ENCODE measurements around the gene EXD3.
"Not testable (repeated sequence)": the region's sequence is repeated elsewhere in the genome, so short reads cannot be mapped to it uniquely, and the experiment has no call there.

EXD3 gene

GRCh38 chr9:137452006-137452760, 29.2 kb upstream of the EXD3 start:
- no peak for DNase-seq
- TF ChIP-seq CTCF (IDR thresholded peaks at IDR 0.05; ENCODE audit: low read depth, low read length, missing control alignments), result no peak
- Histone ChIP-seq H3K27ac (no peak overlapping the region), H3K27me3 (replicated peaks) (no peaks in the 10 kb centered on the region), H3K36me3 (replicated peaks) (peaks cover 36% of the 10 kb centered on the region), H3K4me3 (ENCODE audit: low read depth, low read length) (no peak overlapping the region)
- in situ Hi-C loops (cut with HindIII; ENCODE audit: low pct_ligation_motif_present, low sequenced_read_pairs), result no loop called here

DNA sequence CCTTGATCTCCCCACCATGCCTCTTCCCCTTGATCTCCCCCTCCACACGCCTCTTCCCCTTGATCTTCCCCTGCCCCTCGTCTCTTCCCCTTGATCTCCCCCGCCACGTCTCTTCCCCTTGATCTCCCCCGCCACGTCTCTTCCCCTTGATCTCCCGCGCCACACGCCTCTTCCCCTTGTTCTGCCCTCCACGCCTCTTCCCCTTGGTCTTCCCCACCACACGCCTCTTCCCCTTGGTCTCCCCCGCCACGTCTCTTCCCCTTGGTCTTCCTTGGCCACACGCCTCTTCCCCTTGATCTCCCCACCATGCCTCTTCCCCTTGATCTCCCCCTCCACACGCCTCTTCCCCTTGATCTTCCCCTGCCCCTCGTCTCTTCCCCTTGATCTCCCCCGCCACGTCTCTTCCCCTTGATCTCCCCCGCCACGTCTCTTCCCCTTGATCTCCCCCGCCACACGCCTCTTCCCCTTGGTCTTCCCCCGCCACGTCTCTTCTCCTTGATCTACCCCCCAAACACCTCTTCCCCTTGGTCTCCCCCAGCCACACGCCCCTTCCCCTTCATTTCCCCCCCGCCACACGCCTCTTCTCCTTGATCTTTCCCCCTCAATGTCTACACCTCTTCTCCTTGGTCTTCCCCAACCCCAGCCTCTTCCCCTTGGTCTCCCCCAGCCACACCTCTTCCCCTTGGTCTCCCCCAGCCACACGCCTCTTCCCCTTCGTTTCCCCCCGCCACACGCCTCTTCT, 28.5 kb upstream of the EXD3 start:
- DNase-seq; H3K27ac ChIP-seq; H3K27me3 ChIP-seq (replicated peaks); H3K4me3 ChIP-seq (ENCODE audit: low read depth, low read length); in situ Hi-C loops (cut with HindIII; ENCODE audit: low pct_ligation_motif_present, low sequenced_read_pairs): not testable (repeated sequence)
- peaks cover 31% of the 10 kb centered on the region for H3K36me3 ChIP-seq (replicated peaks)

- H3K4me3 ChIP-seq (ENCODE audit: low read depth, low read length); H3K27me3 ChIP-seq (replicated peaks); DNase-seq; in situ Hi-C loops (cut with HindIII; ENCODE audit: low pct_ligation_motif_present, low sequenced_read_pairs); H3K27ac ChIP-seq: not testable (repeated sequence)
- H3K36me3 ChIP-seq (replicated peaks), result peaks cover 31% of the 10 kb centered on the region
These were observed 27.7 kb upstream of the EXD3 start for GRCh38 chr9:137450539-137451222.

- no peak overlapping the region for H3K27ac ChIP-seq
- H3K27me3 ChIP-seq (replicated peaks), result no peaks in the 10 kb centered on the region
- in situ Hi-C loops (cut with HindIII; ENCODE audit: low pct_ligation_motif_present, low sequenced_read_pairs), result no loop called here
- TF ChIP-seq CTCF (IDR thresholded peaks at IDR 0.05; ENCODE audit: low read depth, low read length, missing control alignments), result no peak
- no peak for DNase-seq
- no peak overlapping the region for H3K4me3 ChIP-seq (ENCODE audit: low read depth, low read length)
- peaks cover 29% of the 10 kb centered on the region for H3K36me3 ChIP-seq (replicated peaks)
These were observed 27.1 kb upstream of the EXD3 start for GRCh38 chr9:137449931-137450538.

DNA sequence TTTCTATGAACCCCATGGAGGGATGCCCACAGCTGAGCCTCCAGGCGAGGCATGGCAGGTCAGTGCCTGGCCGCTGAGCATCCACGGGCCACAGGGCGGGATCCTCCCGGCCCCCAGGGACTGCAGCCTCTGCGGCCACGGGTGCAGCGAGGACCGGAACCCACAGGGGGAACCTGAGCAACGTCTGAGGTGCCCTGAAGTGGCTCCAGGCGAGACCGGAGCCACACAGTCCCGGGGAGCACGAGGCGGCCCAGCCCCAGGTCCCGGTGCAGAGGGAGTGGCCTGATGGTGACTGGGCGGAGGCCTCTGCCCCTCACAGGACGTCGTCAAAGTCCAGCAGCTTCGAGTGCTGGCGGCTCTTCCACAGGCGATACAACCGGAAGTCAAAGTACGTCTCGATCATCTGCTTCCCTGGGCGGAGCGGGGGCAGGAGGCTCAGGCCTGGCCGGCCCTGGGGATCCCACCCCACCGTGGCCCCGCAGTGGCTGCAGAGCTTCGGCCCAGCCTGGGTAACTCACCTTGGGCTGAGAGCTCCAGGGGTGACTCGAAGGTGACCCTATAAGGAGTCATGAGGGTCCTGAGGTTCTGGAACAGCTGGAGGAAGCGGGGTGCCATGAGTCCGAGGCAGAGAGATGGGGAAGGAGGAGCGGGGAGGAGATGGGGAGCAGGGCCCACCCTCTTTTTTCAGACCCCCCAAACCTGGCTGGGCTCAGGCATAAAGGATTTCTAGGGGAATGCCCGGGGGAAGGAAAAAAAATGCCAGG, 26.3 kb upstream of the EXD3 start:
- Histone ChIP-seq H3K36me3 (replicated peaks) (peaks cover 26% of the 10 kb centered on the region), H3K27ac (no peak overlapping the region), H3K27me3 (replicated peaks) (no peaks in the 10 kb centered on the region), H3K4me3 (ENCODE audit: low read depth, low read length) (no peak overlapping the region)
- no peak for TF ChIP-seq CTCF (IDR thresholded peaks at IDR 0.05; ENCODE audit: low read depth, low read length, missing control alignments)
- in situ Hi-C loops (cut with HindIII; ENCODE audit: low pct_ligation_motif_present, low sequenced_read_pairs), result no loop called here
- DNase-seq, result no peak

- no peak for TF ChIP-seq CTCF (IDR thresholded peaks at IDR 0.05; ENCODE audit: low read depth, low read length, missing control alignments)
- no peak for DNase-seq
- no peaks in the 10 kb centered on the region for H3K27me3 ChIP-seq (replicated peaks)
- H3K4me3 ChIP-seq (ENCODE audit: low read depth, low read length), result no peak overlapping the region
- in situ Hi-C loops (cut with HindIII; ENCODE audit: low pct_ligation_motif_present, low sequenced_read_pairs), result no loop called here
- H3K36me3 ChIP-seq (replicated peaks), result peaks cover 25% of the 10 kb centered on the region
- H3K27ac ChIP-seq, result no peak overlapping the region
These were observed 25.6 kb upstream of the EXD3 start for GRCh38 chr9:137448602-137448962.

All from brain microvascular endothelial cell (primary cell).